ENCODE data around the gene KCNQ2.

The KCNQ2 gene

DNA sequence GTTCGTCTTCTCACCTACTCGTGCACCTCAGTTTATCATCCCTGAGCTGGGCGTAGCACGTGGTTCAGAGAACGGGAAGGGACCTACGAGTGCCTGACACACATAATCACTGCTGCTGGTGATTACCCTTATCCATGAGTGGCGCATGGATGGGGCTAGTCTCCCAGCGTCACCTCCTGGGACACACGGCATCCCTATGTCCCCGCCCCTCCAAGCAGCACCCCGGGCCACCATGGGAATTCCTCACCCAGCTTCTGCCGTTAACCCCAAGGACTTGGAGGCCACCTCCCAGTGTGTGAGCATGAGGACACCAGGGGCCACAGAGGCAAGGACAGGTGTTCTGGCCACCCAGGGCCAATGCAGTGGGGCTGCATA, 121.1 kb downstream of the KCNQ2 start:
- DNase-seq, result no peak

GRCh38 chr20:63350597-63351325, 121.7 kb downstream of the KCNQ2 start:
- no peak for DNase-seq

Measured in activated CD4-positive, CD25-positive, alpha-beta regulatory T cell treated with anti-CD3 and anti-CD28 coated beads, Interleukin-2, amount 50 U/mL, for 72 hours (primary cell).